ENCODE data around the gene NR3C2.

NR3C2 gene

GRCh38 chr4:148076964-148077363, 365.2 kb downstream of the NR3C2 start:
- in situ Hi-C loops (cut with HindIII; ENCODE audit: low sequenced_read_pairs), result no loop called here
- DNase-seq (ENCODE audit: low read depth), result no peak
- H3K4me3 ChIP-seq (ENCODE audit: low read depth, low read length), result no peak overlapping the region
- no peak for TF ChIP-seq CTCF (IDR thresholded peaks at IDR 0.05; ENCODE audit: low read depth, low read length, missing control alignments)

GRCh38 chr4:148075438-148075837, 366.8 kb downstream of the NR3C2 start:
- no peak for TF ChIP-seq CTCF (IDR thresholded peaks at IDR 0.05; ENCODE audit: low read depth, low read length, missing control alignments)
- DNase-seq (ENCODE audit: low read depth), result no peak
- no peak overlapping the region for H3K4me3 ChIP-seq (ENCODE audit: low read depth, low read length)
- in situ Hi-C loops (cut with HindIII; ENCODE audit: low sequenced_read_pairs), result no loop called here

DNA sequence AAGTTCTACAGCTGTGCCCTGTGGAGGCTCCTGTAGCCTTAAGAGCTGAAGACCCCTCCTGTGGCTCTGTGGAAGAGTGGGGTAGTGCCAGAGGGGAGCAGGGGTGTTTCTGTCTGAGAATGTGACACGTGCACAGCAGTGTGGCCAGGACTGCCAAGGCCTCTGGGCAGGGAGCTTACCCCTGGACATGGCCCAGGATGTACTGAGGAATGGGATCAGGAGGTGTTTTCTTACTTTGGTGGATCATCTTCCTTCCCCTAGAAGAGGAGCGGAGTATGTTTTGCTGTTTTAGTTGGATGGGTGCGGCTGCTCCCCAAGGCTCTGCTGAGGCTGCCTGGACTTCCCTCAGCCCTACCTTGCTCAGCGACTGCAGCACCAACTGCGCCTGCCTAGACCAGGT, 367.8 kb downstream of the NR3C2 start:
- no peak for DNase-seq (ENCODE audit: low read depth)
- H3K4me3 ChIP-seq (ENCODE audit: low read depth, low read length), result no peak overlapping the region
- in situ Hi-C loops (cut with HindIII; ENCODE audit: low sequenced_read_pairs), result no loop called here
- TF ChIP-seq CTCF (IDR thresholded peaks at IDR 0.05; ENCODE audit: low read depth, low read length, missing control alignments), result no peak

- no peak for TF ChIP-seq CTCF (IDR thresholded peaks at IDR 0.05; ENCODE audit: low read depth, low read length, missing control alignments)
- H3K4me3 ChIP-seq (ENCODE audit: low read depth, low read length), result no peak overlapping the region
- no peak for DNase-seq (ENCODE audit: low read depth)
- in situ Hi-C loops (cut with HindIII; ENCODE audit: low sequenced_read_pairs), result no loop called here
Observed at GRCh38 chr4:148073349-148073748, 368.9 kb downstream of the NR3C2 start.

- no peak overlapping the region for H3K4me3 ChIP-seq (ENCODE audit: low read depth, low read length)
- no peak for TF ChIP-seq CTCF (IDR thresholded peaks at IDR 0.05; ENCODE audit: low read depth, low read length, missing control alignments)
- DNase-seq (ENCODE audit: low read depth), result no peak
- in situ Hi-C loops (cut with HindIII; ENCODE audit: low sequenced_read_pairs), result no loop called here
Observed at GRCh38 chr4:148072789-148073188, 369.4 kb downstream of the NR3C2 start.

DNA sequence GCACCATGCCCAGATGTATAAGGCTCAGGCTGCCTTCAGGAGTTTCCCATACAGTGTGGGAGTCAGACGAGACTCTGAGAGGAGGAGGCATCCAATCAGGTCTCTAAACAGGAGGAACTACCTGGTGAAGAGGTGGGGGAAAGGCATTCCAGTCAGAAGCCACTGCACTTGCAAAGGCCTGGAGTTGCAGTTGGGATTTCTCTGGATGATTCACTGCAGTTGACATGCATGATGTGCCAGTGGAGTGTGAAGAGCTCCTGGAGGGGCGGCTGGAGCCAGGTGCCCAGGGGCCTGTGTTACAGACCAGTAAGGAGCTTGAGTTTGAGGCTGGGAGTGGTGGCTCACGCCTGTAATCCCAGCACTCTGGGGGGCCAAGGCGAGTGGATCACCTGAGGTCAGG, 371.2 kb downstream of the NR3C2 start:
- no peak for TF ChIP-seq CTCF (IDR thresholded peaks at IDR 0.05; ENCODE audit: low read depth, low read length, missing control alignments)
- H3K4me3 ChIP-seq (ENCODE audit: low read depth, low read length), result no peak overlapping the region
- DNase-seq (ENCODE audit: low read depth), result no peak
- in situ Hi-C loops (cut with HindIII; ENCODE audit: low sequenced_read_pairs), result no loop called here

- in situ Hi-C loops (cut with HindIII; ENCODE audit: low sequenced_read_pairs), result no loop called here
- H3K4me3 ChIP-seq (ENCODE audit: low read depth, low read length), result no peak overlapping the region
- no peak for DNase-seq (ENCODE audit: low read depth)
- no peak for TF ChIP-seq CTCF (IDR thresholded peaks at IDR 0.05; ENCODE audit: low read depth, low read length, missing control alignments)
Observed at GRCh38 chr4:148069895-148070178, 372.4 kb downstream of the NR3C2 start.

Data from astrocyte of the cerebellum (primary cell).